ENCODE results near the gene FRYL. TPM values are rescaled to one million over a fixed set of nuclear protein-coding genes. Genes with fewer than 3 reads are reported as not detected.

FRYL gene
- total and polyA plus RNA-seq, 11 donors = 12.3 to 61.3 (median 34.4) TPM

GRCh38 chr4:48543796-48544195 lies 236.3 kb downstream of the FRYL start:
- Histone ChIP-seq H3K4me1 (peaks cover 0 to 3% (median 0%) of the 10 kb centered on the region in 12 donors), H3K4me3 (no peak overlapping the region), H3K27ac (no peak overlapping the region), H3K27me3 (no peaks in the 10 kb centered on the region), H3K36me3 (peaks cover 0 to 100% (median 98%) of the 10 kb centered on the region in 9 donors), H3K9me3 (no peaks in the 10 kb centered on the region)
- 88 to 92% (median 90%) methylated on average over 3 of the region's 3 CpGs for WGBS, 4 donors
- intact Hi-C loops (cut with DNase I) = loop anchor here in 2 of 10 donors (10.0 kb wide), 2 partner anchors 229 to 419 kb away; no protein-coding TSS in a partner anchor
- DNase-seq = no peak
- TF ChIP-seq CTCF (IDR thresholded peaks at IDR 0.05) = no peak
- no peak for TF ChIP-seq POLR2A (IDR thresholded peaks at IDR 0.05)
- no peak for ATAC-seq

- Histone ChIP-seq H3K4me1 (peaks cover 0 to 7% (median 0%) of the 10 kb centered on the region in 12 donors), H3K36me3 (peaks cover 0 to 96% (median 91%) of the 10 kb centered on the region in 9 donors), H3K27me3 (no peaks in the 10 kb centered on the region), H3K27ac (no peak overlapping the region), H3K9me3 (no peaks in the 10 kb centered on the region), H3K4me3 (no peak overlapping the region)
- intact Hi-C loops (cut with DNase I) = loop anchor here in 3 of 10 donors (1.0 to 10.0 kb wide), 3 partner anchors 17 to 418 kb away; no protein-coding TSS in a partner anchor
- no peak for TF ChIP-seq CTCF (IDR thresholded peaks at IDR 0.05)
- TF ChIP-seq POLR2A (IDR thresholded peaks at IDR 0.05) = no peak
- no peak for ATAC-seq
- 93 to 99% (median 97%) methylated on average over 2 of the region's 2 CpGs for WGBS, 4 donors
- no peak for DNase-seq
These were observed 237.2 kb downstream of the FRYL start for GRCh38 chr4:48542888-48543287.

- H3K4me1 ChIP-seq = peaks cover 0 to 10% (median 0%) of the 10 kb centered on the region in 12 donors
- H3K36me3 ChIP-seq = peaks cover 0 to 88% (median 73%) of the 10 kb centered on the region in 9 donors
- no peak overlapping the region for H3K4me3 ChIP-seq
- TF ChIP-seq POLR2A (IDR thresholded peaks at IDR 0.05) (no peak), CTCF (IDR thresholded peaks at IDR 0.05) (no peak)
- no peaks in the 10 kb centered on the region for H3K27me3 ChIP-seq
- intact Hi-C loops (cut with DNase I) = no loop called here
- 89 to 94% (median 91%) methylated on average over 3 of the region's 3 CpGs for WGBS, 4 donors
- no peaks in the 10 kb centered on the region for H3K9me3 ChIP-seq
- H3K27ac ChIP-seq = no peak overlapping the region
- ATAC-seq (no peak), DNase-seq (no peak)
These were observed 240.5 kb downstream of the FRYL start for GRCh38 chr4:48539597-48539996.

- Histone ChIP-seq H3K9me3 (no peaks in the 10 kb centered on the region), H3K27me3 (no peaks in the 10 kb centered on the region), H3K4me3 (no peak overlapping the region), H3K4me1 (peaks cover 0 to 10% (median 0%) of the 10 kb centered on the region in 12 donors), H3K27ac (no peak overlapping the region), H3K36me3 (peaks cover 0 to 88% (median 73%) of the 10 kb centered on the region in 9 donors)
- DNase-seq (no peak), ATAC-seq (no peak)
- no peak for TF ChIP-seq CTCF (IDR thresholded peaks at IDR 0.05)
- no peak for TF ChIP-seq POLR2A (IDR thresholded peaks at IDR 0.05)
- intact Hi-C loops (cut with DNase I) = no loop called here
These were observed 241.7 kb downstream of the FRYL start for GRCh38 chr4:48538358-48538757.
